Measurements from ENCODE around the gene LINGO3. TPM values are rescaled to one million over a fixed set of nuclear protein-coding genes. Genes with fewer than 3 reads are reported as not detected.
A peak's percentile ranks its signal among the peaks of the same experiment; 100 is the strongest.
"Not testable (repeated sequence)": the region's sequence is repeated elsewhere in the genome, so short reads cannot be mapped to it uniquely, and the experiment has no call there.

LINGO3 gene
- total RNA-seq, 3 donors from 2014 or later = not detected

GRCh38 chr19:2289714-2290435, 18.1 kb downstream of the LINGO3 start:
- no peaks in the 10 kb centered on the region for H3K27me3 Mint-ChIP-seq (ENCODE audit: low read depth)
- H3K4me3 Mint-ChIP-seq = peak overlapping the region; percentile 79
- ATAC-seq (peak; percentile 56 to 64), DNase-seq (no peak)
- peaks cover 27% of the 10 kb centered on the region for H3K4me1 Mint-ChIP-seq (ENCODE audit: low read depth)
- H3K36me3 Mint-ChIP-seq (ENCODE audit: insufficient read depth) = no peaks in the 10 kb centered on the region
- no peaks in the 10 kb centered on the region for H3K9me3 Mint-ChIP-seq

- ATAC-seq (peak in 1 of 2 donors; percentile 5), DNase-seq (no peak)
- H3K36me3 Mint-ChIP-seq (ENCODE audit: insufficient read depth) = no peaks in the 10 kb centered on the region
- H3K4me3 Mint-ChIP-seq = peak overlapping the region; percentile 79
- H3K4me1 Mint-ChIP-seq (ENCODE audit: low read depth) = peaks cover 26% of the 10 kb centered on the region
- H3K9me3 Mint-ChIP-seq = no peaks in the 10 kb centered on the region
- no peaks in the 10 kb centered on the region for H3K27me3 Mint-ChIP-seq (ENCODE audit: low read depth)
Measured at GRCh38 chr19:2288818-2289713, 18.9 kb downstream of the LINGO3 start.

GRCh38 chr19:2288338-2288817, 19.6 kb downstream of the LINGO3 start:
- ATAC-seq = no peak
- H3K36me3 Mint-ChIP-seq (ENCODE audit: insufficient read depth) = no peaks in the 10 kb centered on the region
- H3K9me3 Mint-ChIP-seq = no peaks in the 10 kb centered on the region
- H3K27me3 Mint-ChIP-seq (ENCODE audit: low read depth) = no peaks in the 10 kb centered on the region
- DNase-seq = no peak
- peak overlapping the region; percentile 79 for H3K4me3 Mint-ChIP-seq
- peaks cover 23% of the 10 kb centered on the region for H3K4me1 Mint-ChIP-seq (ENCODE audit: low read depth)

DNA sequence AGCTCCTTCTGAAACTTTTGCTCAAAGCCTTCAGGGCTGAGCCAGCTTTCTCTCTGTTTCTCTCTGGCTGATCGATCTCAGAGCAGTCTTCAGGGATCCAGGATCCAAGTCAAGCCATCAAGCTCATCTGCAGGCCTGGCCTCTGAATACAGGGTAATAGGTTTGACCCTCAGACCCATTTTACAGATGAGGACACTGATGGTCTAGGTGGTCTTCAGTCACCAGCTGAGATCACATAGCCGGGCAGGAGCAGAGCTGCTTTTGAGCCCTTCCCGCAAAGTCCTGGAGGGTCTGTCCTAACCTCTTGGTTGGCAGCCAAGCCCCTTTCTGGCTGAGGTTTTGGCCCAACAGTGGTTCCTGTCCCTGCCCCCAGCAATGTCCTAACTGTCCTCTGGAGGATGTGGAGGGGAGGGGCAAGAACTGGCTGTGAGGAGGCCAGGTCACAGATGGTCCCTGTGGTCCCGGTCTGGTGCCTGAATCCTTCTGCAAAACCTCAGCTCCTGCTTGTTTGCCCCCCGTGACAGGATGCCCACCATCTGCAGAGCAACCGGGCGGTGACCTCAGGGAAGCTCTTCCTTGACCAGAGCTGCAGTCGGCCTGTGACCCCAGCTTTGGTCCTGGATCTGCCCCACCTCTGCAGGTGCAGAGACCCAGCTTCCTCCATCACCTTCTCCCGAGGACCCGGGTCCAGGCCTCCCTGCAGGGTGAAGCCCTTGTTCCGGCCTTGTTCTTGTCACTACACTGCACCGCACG, 20.2 kb downstream of the LINGO3 start:
- ATAC-seq = no peak
- H3K4me3 Mint-ChIP-seq = no peak overlapping the region

GRCh38 chr19:2286402-2287140, 21.4 kb downstream of the LINGO3 start:
- H3K4me3 Mint-ChIP-seq = no peak overlapping the region
- DNase-seq = no peak
- H3K36me3 Mint-ChIP-seq (ENCODE audit: insufficient read depth) = no peaks in the 10 kb centered on the region
- H3K4me1 Mint-ChIP-seq (ENCODE audit: low read depth) = peaks cover 36% of the 10 kb centered on the region
- ATAC-seq = no peak
- H3K9me3 Mint-ChIP-seq = no peaks in the 10 kb centered on the region
- no peaks in the 10 kb centered on the region for H3K27me3 Mint-ChIP-seq (ENCODE audit: low read depth)

More for the DNA sequence above, 20.2 kb downstream of the LINGO3 start:
- no peak for DNase-seq
- H3K27me3 Mint-ChIP-seq (ENCODE audit: low read depth) = no peaks in the 10 kb centered on the region
- no peaks in the 10 kb centered on the region for H3K36me3 Mint-ChIP-seq (ENCODE audit: insufficient read depth)
- H3K9me3 Mint-ChIP-seq = no peaks in the 10 kb centered on the region
- peaks cover 28% of the 10 kb centered on the region for H3K4me1 Mint-ChIP-seq (ENCODE audit: low read depth)

GRCh38 chr19:2283835-2284507, 24.0 kb downstream of the LINGO3 start:
- peaks cover 22% of the 10 kb centered on the region for H3K4me1 Mint-ChIP-seq (ENCODE audit: low read depth)
- H3K36me3 Mint-ChIP-seq (ENCODE audit: insufficient read depth) = no peaks in the 10 kb centered on the region
- no peaks in the 10 kb centered on the region for H3K9me3 Mint-ChIP-seq
- ATAC-seq (no peak), DNase-seq (no peak)
- no peaks in the 10 kb centered on the region for H3K27me3 Mint-ChIP-seq (ENCODE audit: low read depth)
- no peak overlapping the region for H3K4me3 Mint-ChIP-seq

DNA sequence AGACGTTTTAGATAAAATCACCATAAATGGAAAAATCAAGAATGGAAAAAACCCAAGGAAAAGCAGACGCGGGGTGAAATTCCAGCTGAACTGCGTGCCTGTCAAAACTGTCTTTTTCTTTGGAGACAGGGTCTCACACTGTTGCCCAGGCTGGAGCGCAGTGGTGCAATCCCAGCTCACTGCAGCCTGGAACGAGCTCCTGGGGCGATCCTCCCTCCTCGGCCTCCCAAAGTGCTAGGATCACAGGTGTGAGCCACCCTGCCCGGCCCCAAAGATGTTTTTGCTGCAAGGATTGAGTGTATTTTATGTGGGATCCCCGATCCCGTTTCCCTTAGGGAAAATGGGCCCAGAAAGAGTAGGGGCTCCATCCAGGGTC, 25.1 kb downstream of the LINGO3 start:
- Mint-ChIP-seq H3K36me3 (ENCODE audit: insufficient read depth) (no peaks in the 10 kb centered on the region), H3K27me3 (ENCODE audit: low read depth) (no peaks in the 10 kb centered on the region), H3K4me3 (peak overlapping the region; percentile 17), H3K4me1 (ENCODE audit: low read depth) (peaks cover 14% of the 10 kb centered on the region), H3K9me3 (no peaks in the 10 kb centered on the region)
- ATAC-seq = no peak
- no peak for DNase-seq

- DNase-seq = no peak
- Mint-ChIP-seq H3K9me3 (no peaks in the 10 kb centered on the region), H3K4me1 (ENCODE audit: low read depth) (peaks cover 14% of the 10 kb centered on the region), H3K4me3 (peak within 1 kb of the TSS; percentile 54), H3K27me3 (ENCODE audit: low read depth) (no peaks in the 10 kb centered on the region), H3K36me3 (ENCODE audit: insufficient read depth) (no peaks in the 10 kb centered on the region)
- ATAC-seq = peak; percentile 35 to 41
Measured at GRCh38 chr19:2282062-2282861, 25.7 kb downstream of the LINGO3 start, which contains the start of gene PEAK3. TSS of gene PEAK3 (minus strand) at chr19:2282175. CDS start at chr19:2280931, 1,244 bp downstream.

DNA sequence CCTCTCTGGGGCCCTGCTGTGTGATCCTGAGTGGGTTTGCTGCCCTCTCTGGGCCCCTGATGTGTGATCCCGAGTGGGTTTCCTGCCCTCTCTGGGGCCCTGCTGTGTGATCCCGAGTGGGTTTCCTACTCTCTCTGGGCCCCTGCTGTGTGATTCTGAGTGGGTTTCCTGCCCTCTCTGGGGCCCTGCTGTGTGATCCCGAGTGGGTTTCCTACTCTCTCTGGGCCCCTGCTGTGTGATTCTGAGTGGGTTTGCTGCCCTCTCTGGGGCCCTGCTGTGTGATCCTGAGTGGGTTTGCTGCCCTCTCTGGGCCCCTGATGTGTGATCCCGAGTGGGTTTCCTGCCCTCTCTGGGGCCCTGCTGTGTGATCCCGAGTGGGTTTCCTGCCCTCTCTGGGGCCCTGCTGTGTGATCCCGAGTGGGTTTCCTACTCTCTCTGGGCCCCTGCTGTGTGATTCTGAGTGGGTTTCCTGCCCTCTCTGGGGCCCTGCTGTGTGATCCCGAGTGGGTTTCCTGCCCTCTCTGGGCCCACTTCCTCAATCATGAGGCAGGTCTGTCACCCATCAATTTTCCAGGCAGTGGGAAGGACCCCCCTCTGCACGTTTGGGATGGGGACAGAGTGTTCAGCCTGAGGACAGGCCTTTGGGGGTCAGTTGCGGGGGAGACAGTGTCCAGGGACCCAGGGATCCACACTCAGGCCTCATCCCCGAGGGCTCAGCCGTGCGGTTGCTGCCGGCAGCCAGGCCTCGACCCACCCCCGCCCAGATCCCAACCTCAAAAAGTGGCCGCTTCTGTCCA, 26.5 kb downstream of the LINGO3 start:
- not testable (repeated sequence) for H3K36me3 Mint-ChIP-seq (ENCODE audit: insufficient read depth); H3K27me3 Mint-ChIP-seq (ENCODE audit: low read depth); DNase-seq; ATAC-seq; H3K9me3 Mint-ChIP-seq
- peaks cover 16% of the 10 kb centered on the region for H3K4me1 Mint-ChIP-seq (ENCODE audit: low read depth)
- peak overlapping the region; percentile 54 for H3K4me3 Mint-ChIP-seq

GRCh38 chr19:2280633-2281264, 27.2 kb downstream of the LINGO3 start:
- DNase-seq = no peak
- no peak for ATAC-seq
- H3K4me3 Mint-ChIP-seq = no peak overlapping the region
- H3K36me3 Mint-ChIP-seq (ENCODE audit: insufficient read depth) = no peaks in the 10 kb centered on the region
- peaks cover 16% of the 10 kb centered on the region for H3K4me1 Mint-ChIP-seq (ENCODE audit: low read depth)
- no peaks in the 10 kb centered on the region for H3K27me3 Mint-ChIP-seq (ENCODE audit: low read depth)
- no peaks in the 10 kb centered on the region for H3K9me3 Mint-ChIP-seq

GRCh38 chr19:2278459-2279158, 29.3 kb downstream of the LINGO3 start:
- Mint-ChIP-seq H3K36me3 (ENCODE audit: insufficient read depth) (peaks cover 7% of the 10 kb centered on the region), H3K4me3 (no peak overlapping the region), H3K27me3 (ENCODE audit: low read depth) (no peaks in the 10 kb centered on the region), H3K9me3 (no peaks in the 10 kb centered on the region), H3K4me1 (ENCODE audit: low read depth) (peaks cover 29% of the 10 kb centered on the region)
- DNase-seq (no peak), ATAC-seq (peak in 1 of 2 donors; percentile 7)

All from activated T-cell treated with anti-CD3 and anti-CD28 coated beads, Interleukin-2, amount 50 U/mL, for 4 hours (primary cell).